Neural crest cell (in vitro differentiated cells): Measurements from ENCODE around the gene ZCCHC14. TPM values are rescaled to one million over a fixed set of nuclear protein-coding genes. Genes with fewer than 3 reads are reported as not detected.
"Not testable (repeated sequence)": the region's sequence is repeated elsewhere in the genome, so short reads cannot be mapped to it uniquely, and the experiment has no call there.

Source experiments
- DNase-seq: peaks from one replicate; pipeline ENCODE4 v3.0.0; 2021; ENCODE audit warnings: low read depth, mixed read lengths, low spot score
- H3K27ac Mint-ChIP-seq: one replicate; pipeline ENCODE4 v1.8.0; 2021; ENCODE audit warnings: mild to moderate bottlenecking, mixed read lengths; ENCODE audit not compliant: unreplicated experiment
- H3K27me3 Mint-ChIP-seq: 2 replicates; pipeline ENCODE4 v1.8.0; 2021; ENCODE audit warnings: low read depth, mild to moderate bottlenecking, mixed read lengths
- H3K36me3 Mint-ChIP-seq: 2 replicates; pipeline ENCODE4 v1.8.0; 2021; ENCODE audit warnings: low read depth, mild to moderate bottlenecking, mixed read lengths
- H3K4me1 Mint-ChIP-seq: 2 replicates; pipeline ENCODE4 v1.8.0; 2021; ENCODE audit warnings: mixed read lengths
- H3K4me3 Mint-ChIP-seq: one replicate; pipeline ENCODE4 v1.8.0; 2021; ENCODE audit warnings: mild to moderate bottlenecking, mixed read lengths
- H3K9me3 Mint-ChIP-seq: 2 replicates; pipeline ENCODE4 v1.8.0; 2021; ENCODE audit warnings: mixed read lengths
- total RNA-seq: library from RNA; stranded (reverse); gene quantifications from 2 replicates; pipeline ENCODE4 v1.2.1, GENCODE V29; 2021
- TF ChIP-seq, protein P1 (sequence below): fragments of 200-600 bp; sonication (generic); conservative IDR thresholded peaks from 2 replicates; pipeline ENCODE4 v1.5.0; 2021; ENCODE audit warnings: antibody characterized with exemption, mild to moderate bottlenecking

The ZCCHC14 gene
- total RNA-seq, 1 donor from 2014 or later = 45.5 TPM

DNA sequence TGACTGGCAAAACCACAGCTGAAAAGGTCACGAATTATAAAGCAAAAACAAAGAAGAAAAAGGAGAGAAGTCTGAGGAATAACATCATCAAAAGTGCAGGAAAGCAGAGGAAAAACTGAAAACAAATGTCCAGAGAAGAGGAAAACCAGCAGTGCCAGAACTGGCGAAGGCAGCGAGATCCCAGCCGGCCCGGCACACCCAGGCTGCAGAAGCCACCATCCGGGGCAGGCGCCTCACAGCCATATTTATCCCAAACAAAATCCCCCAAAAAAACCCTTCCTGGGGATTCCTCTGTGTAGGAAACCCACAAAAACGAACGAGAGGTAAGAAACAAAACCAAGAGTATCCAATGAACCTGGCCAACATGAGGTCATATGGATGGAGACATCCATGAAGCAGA lies 10.6 kb downstream of the ZCCHC14 start:
- peak overlapping the region; percentile 63 for H3K27ac Mint-ChIP-seq

DNA sequence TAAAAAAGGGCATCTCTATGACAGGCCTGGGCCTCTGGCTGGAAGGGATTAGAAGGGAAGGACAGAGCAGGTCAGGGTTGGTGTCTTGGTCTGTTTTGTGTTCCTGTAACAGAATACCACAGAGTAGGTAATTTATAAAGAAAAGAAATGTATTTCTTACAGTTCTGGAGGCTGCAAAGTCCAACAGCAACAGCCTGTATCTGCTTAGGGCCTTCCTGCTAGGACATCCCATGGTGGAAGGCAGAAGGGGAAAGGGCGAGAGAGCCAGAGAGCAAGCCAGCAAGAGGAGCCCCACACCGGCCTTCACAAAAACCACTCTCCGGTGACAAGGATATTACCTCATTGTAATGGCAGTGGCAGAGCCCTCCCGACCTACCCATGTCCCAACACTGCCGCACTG lies 11.1 kb downstream of the ZCCHC14 start:
- H3K36me3 Mint-ChIP-seq, H3K4me3 Mint-ChIP-seq, H3K27ac Mint-ChIP-seq, H3K27me3 Mint-ChIP-seq, DNase-seq, H3K9me3 Mint-ChIP-seq: not testable (repeated sequence)
- peaks cover 37% of the 10 kb centered on the region for H3K4me1 Mint-ChIP-seq

More for the DNA sequence above, 10.6 kb downstream of the ZCCHC14 start:
- H3K36me3 Mint-ChIP-seq = peaks cover 5% of the 10 kb centered on the region
- H3K27me3 Mint-ChIP-seq = no peaks in the 10 kb centered on the region
- no peak for DNase-seq
- no peaks in the 10 kb centered on the region for H3K9me3 Mint-ChIP-seq
- H3K4me1 Mint-ChIP-seq = peaks cover 42% of the 10 kb centered on the region
- no peak overlapping the region for H3K4me3 Mint-ChIP-seq
- TF ChIP-seq, protein P1, sequence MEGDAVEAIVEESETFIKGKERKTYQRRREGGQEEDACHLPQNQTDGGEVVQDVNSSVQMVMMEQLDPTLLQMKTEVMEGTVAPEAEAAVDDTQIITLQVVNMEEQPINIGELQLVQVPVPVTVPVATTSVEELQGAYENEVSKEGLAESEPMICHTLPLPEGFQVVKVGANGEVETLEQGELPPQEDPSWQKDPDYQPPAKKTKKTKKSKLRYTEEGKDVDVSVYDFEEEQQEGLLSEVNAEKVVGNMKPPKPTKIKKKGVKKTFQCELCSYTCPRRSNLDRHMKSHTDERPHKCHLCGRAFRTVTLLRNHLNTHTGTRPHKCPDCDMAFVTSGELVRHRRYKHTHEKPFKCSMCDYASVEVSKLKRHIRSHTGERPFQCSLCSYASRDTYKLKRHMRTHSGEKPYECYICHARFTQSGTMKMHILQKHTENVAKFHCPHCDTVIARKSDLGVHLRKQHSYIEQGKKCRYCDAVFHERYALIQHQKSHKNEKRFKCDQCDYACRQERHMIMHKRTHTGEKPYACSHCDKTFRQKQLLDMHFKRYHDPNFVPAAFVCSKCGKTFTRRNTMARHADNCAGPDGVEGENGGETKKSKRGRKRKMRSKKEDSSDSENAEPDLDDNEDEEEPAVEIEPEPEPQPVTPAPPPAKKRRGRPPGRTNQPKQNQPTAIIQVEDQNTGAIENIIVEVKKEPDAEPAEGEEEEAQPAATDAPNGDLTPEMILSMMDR = no peak

DNA sequence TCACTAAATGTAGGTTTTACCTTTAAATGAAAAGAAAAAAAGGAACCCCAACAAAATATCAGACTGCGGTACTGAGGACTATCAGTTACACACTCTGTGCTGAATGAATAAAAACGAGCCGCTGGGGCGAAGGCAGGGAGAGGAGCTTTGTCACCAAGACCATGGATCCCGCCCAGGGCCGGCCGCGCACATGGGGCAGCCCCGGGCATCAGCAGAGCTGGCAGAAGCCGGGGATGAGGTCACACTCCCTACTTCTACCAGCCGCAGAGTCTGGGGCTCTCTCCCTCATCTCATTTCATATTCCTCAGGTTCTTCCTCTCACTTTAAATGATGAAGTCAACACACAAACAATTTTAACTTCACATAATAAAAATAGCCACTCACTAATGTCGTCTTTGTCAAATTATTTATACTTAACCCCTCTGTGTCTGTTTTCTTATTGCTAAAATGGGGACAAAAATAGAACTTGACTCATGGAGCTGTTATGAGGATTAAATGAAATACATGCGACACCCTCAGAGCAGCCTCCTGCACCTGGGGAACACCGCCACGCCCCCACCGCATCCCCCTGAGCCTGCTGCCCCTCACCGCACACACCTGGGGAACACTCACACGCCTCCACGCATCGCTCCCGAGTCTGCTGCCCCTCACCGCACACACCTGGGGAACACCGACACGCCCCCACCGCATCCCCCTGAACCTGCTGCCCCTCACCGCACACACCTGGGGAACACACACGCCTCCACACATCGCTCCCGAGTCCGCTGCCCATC lies 15.4 kb downstream of the ZCCHC14 start:
- not testable (repeated sequence) for H3K36me3 Mint-ChIP-seq, DNase-seq, H3K27ac Mint-ChIP-seq, H3K27me3 Mint-ChIP-seq, H3K4me3 Mint-ChIP-seq, H3K9me3 Mint-ChIP-seq
- H3K4me1 Mint-ChIP-seq = peaks cover 32% of the 10 kb centered on the region

DNA sequence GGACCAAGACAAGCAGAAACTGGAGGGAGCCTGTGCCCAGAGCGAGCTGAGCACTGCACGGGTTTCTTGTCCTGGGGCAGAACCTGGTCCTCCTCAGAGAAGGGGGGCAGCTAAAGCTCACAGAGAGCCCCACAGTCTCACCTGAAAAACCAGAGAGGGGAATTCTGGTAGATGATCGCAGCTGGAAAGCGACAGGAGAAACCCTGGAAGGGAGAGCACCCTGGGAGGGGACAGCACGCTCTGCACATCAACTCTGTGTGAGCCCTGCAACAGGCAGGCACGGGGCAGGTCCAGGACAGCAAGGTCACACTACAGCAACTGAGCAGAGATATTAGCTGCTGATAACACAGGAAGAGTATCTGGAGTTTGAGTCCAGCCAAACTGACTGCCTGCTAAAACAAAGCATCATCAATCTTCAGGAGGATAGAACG lies 18.2 kb downstream of the ZCCHC14 start:
- H3K4me1 Mint-ChIP-seq = peaks cover 36% of the 10 kb centered on the region
- H3K27me3 Mint-ChIP-seq = no peaks in the 10 kb centered on the region
- H3K36me3 Mint-ChIP-seq = peaks cover 3% of the 10 kb centered on the region
- H3K4me3 Mint-ChIP-seq = no peak overlapping the region
- H3K9me3 Mint-ChIP-seq = no peaks in the 10 kb centered on the region
- no peak for DNase-seq
- no peak overlapping the region for H3K27ac Mint-ChIP-seq
- TF ChIP-seq, protein P1 = no peak

DNA sequence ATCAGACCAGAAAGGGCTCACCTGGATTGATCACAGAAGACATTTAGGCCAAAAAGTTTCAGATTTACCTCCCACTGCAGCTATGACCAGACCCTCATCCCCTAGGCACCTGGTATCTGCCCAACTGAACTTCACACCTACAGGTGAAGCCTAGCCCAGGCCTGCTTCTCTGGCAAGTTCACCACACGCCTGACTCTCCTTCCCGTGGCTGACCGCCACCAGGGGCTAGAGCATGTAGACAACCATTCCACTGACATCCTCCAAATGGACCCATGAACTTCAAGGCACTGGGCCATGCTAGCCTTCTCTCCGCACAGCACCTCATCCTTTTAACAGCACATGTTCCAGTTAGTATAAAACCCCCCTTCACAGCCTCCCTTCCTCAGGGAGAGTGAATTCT lies 18.8 kb downstream of the ZCCHC14 start:
- no peaks in the 10 kb centered on the region for H3K9me3 Mint-ChIP-seq
- H3K27me3 Mint-ChIP-seq = no peaks in the 10 kb centered on the region
- H3K27ac Mint-ChIP-seq = no peak overlapping the region
- no peak for DNase-seq
- H3K4me1 Mint-ChIP-seq = peaks cover 39% of the 10 kb centered on the region
- peaks cover 3% of the 10 kb centered on the region for H3K36me3 Mint-ChIP-seq
- TF ChIP-seq, protein P1 = no peak
- no peak overlapping the region for H3K4me3 Mint-ChIP-seq

DNA sequence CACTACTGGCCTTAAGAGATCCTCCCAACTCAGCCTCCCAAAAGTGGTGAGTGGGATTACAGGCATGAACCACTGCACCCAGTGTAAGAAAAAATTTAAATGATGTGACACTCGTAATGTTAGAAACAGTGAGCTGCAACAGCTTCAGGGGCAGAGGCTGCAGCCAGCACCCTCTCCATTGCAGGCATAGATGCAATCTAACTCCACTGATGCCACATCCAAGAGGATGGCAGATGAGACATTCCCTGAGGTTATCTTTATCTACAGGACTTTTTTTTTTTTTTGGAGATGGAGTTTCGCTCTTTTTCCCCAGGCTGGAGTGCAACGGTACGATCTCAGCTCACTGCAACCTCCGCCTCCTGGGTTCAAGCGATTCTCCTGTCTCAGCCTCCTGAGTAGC lies 19.9 kb downstream of the ZCCHC14 start:
- Mint-ChIP-seq H3K4me1 (peaks cover 36% of the 10 kb centered on the region), H3K9me3 (no peaks in the 10 kb centered on the region), H3K27me3 (no peaks in the 10 kb centered on the region), H3K4me3 (no peak overlapping the region), H3K36me3 (peaks cover under 1% of the 10 kb centered on the region), H3K27ac (no peak overlapping the region)
- no peak for DNase-seq
- TF ChIP-seq, protein P1 = no peak
